ENCODE results near the gene TRAFD1.

TRAFD1 gene

GRCh38 chr12:112179341-112179740, 54.0 kb downstream of the TRAFD1 start:
- no peak overlapping the region for H3K4me3 ChIP-seq (ENCODE audit: low read depth, low read length)
- TF ChIP-seq CTCF (conservative IDR thresholded peaks at IDR 0.05; ENCODE audit: low read depth, low read length) = no peak
- no peak for DNase-seq (ENCODE audit: low read depth)

- H3K4me3 ChIP-seq (ENCODE audit: low read depth, low read length) = no peak overlapping the region
- no peak for DNase-seq (ENCODE audit: low read depth)
- no peak for TF ChIP-seq CTCF (conservative IDR thresholded peaks at IDR 0.05; ENCODE audit: low read depth, low read length)
Observed at GRCh38 chr12:112179916-112180315, 54.6 kb downstream of the TRAFD1 start.

GRCh38 chr12:112180422-112180821, 55.1 kb downstream of the TRAFD1 start:
- H3K4me3 ChIP-seq (ENCODE audit: low read depth, low read length) = no peak overlapping the region
- no peak for DNase-seq (ENCODE audit: low read depth)
- no peak for TF ChIP-seq CTCF (conservative IDR thresholded peaks at IDR 0.05; ENCODE audit: low read depth, low read length)

GRCh38 chr12:112182499-112182898, 57.1 kb downstream of the TRAFD1 start:
- no peak for TF ChIP-seq CTCF (conservative IDR thresholded peaks at IDR 0.05; ENCODE audit: low read depth, low read length)
- peak; percentile 38 for DNase-seq (ENCODE audit: low read depth)
- H3K4me3 ChIP-seq (ENCODE audit: low read depth, low read length) = no peak overlapping the region

- H3K4me3 ChIP-seq (ENCODE audit: low read depth, low read length) = no peak overlapping the region
- DNase-seq (ENCODE audit: low read depth) = peak; percentile 31
- TF ChIP-seq CTCF (conservative IDR thresholded peaks at IDR 0.05; ENCODE audit: low read depth, low read length) = no peak
Observed at GRCh38 chr12:112183141-112184021, 58.0 kb downstream of the TRAFD1 start.

- H3K4me3 ChIP-seq (ENCODE audit: low read depth, low read length) = no peak overlapping the region
- no peak for TF ChIP-seq CTCF (conservative IDR thresholded peaks at IDR 0.05; ENCODE audit: low read depth, low read length)
- no peak for DNase-seq (ENCODE audit: low read depth)
Observed at GRCh38 chr12:112184056-112184887, 58.9 kb downstream of the TRAFD1 start.
